Measurements from ENCODE around the gene CAMSAP2.

CAMSAP2 gene

GRCh38 chr1:200877010-200877409 is 138.3 kb downstream of the CAMSAP2 start:
- no peak for DNase-seq (ENCODE audit: low read depth in 3 of 3)

GRCh38 chr1:200877839-200878551 is 139.3 kb downstream of the CAMSAP2 start:
- peak in 2 of 3 donors; percentile 31 to 63 for DNase-seq (ENCODE audit: low read depth in 3 of 3)

GRCh38 chr1:200880212-200880611 is 141.5 kb downstream of the CAMSAP2 start:
- peak in 1 of 3 donors; percentile 44 for DNase-seq (ENCODE audit: low read depth in 3 of 3)

- no peak for DNase-seq (ENCODE audit: low read depth in 3 of 3)
Measured at GRCh38 chr1:200883118-200883517, 144.4 kb downstream of the CAMSAP2 start.

DNA sequence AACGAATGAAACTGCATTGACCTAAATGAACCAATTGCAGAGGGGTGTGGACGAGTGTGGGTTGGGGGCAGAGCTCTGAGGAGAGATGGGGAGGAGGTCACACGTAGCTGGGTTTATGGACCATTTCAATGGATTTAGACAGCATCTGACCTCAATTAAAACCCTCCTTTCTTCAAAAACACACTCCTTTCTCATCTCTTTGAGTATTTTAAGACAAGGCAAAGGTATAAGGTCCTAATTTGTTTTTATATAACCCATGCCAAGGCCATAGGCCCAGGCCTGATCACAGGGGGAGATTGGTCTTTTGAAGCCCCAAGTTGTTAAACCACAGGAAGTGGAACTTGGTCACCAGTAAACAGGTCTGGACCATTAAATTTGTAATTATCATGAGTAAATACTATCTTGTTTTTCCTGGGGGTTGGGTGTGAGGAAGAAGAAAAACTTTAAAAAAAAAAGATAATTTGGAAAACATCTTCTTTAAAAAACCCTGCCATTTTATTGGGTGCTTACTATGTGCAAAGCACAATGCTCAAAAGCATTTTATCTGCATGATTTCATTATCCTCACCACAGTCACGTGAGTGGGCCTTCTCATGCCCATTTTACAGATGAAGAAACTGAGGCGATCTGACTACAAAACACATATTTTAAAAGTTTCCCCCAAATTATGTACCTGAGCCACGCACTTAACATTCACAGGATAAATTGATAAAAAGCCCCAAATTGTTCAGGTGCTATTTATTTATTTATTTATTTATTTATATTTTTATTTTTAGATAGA is 147.1 kb downstream of the CAMSAP2 start:
- no peak for DNase-seq (ENCODE audit: low read depth in 3 of 3)

DNA sequence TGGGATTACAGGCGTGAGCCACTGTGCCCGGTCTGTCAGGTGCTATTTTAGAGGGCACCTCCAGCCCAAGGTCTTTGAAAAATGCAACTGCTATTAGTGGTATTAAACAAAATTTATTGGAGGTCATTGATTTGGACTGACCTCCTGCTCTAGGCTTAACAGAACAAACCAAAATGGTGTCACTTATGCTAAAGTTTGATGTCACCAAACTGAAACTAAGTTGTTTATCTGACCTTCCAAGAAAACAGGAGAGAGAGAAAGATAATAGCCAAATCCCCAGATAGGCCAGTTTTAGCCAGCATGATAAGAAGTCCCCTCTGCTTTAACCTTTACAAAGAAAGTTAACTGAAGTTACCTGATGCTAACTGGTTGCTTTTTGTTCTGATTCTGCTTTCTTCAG is 147.9 kb downstream of the CAMSAP2 start:
- DNase-seq (ENCODE audit: low read depth in 3 of 3) = no peak

- DNase-seq (ENCODE audit: low read depth in 3 of 3) = no peak
Measured at GRCh38 chr1:200887036-200887435, 148.3 kb downstream of the CAMSAP2 start.

GRCh38 chr1:200887772-200888348 is 149.2 kb downstream of the CAMSAP2 start:
- no peak for DNase-seq (ENCODE audit: low read depth in 3 of 3)

GRCh38 chr1:200888349-200888838 is 149.7 kb downstream of the CAMSAP2 start:
- peak in 2 of 3 donors; percentile 26 to 47 for DNase-seq (ENCODE audit: low read depth in 3 of 3)

DNA sequence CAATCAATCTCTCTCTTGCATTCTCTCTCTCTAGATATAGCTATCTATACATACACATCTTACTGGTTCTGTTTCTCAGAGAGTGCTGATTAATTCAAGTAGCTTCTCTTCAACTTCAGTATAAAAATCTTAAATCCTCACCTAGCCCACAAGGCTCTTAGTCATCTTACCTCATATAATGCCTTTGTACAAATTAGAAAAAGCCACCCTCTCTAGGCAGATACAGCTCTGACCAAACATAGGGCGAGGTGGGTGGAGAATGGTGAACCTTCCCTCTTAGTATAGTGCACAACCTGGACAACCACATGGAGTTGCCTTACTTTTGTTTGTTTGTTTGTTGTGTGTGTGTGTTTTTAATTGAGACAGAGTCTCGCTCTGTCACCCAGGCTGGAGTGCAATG is 150.9 kb downstream of the CAMSAP2 start:
- DNase-seq (ENCODE audit: low read depth in 3 of 3) = no peak

GRCh38 chr1:200890027-200890426 is 151.3 kb downstream of the CAMSAP2 start:
- DNase-seq (ENCODE audit: low read depth in 3 of 3) = no peak

- DNase-seq (ENCODE audit: low read depth in 3 of 3) = no peak
Measured at GRCh38 chr1:200890818-200891773, 152.4 kb downstream of the CAMSAP2 start.

DNA sequence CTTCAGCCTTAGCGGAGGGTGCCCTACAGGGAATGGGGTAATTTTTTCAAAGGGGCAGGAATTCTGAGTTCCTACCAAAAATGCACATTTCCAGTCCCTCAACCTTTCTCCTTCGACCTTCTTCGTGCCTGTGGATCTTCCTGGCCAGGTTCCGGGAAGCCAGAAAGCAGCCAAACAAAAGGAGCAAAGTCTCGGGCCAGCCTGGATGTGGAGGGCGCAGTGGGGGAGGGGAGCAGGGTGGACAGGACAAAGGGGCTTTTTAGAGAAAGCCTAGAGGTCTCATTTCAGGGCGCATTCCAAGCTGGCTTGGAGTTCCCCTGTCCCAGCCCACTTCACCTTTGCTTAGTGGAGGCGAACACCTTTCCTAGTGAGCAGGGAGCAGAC is 153.1 kb downstream of the CAMSAP2 start:
- DNase-seq (ENCODE audit: low read depth in 3 of 3) = no peak

DNA sequence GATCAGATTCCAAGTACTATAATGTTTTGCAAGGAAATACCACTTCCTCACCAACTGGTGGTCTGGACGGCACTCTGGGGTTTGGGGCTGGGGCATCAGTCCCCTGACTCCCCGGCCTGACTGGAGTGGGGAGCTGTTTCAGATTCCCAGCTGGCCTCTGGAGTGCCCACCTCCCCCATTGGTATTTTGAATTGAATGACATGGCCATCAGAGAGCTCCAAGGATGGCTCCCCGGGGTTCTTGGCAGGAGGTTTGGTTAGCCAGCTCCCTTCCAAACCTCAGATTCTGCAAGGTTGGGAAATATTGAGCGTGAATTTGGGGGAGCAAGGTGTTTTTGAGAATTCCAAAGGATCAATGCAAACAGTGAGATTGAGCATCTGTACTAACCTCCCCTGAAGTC is 153.9 kb downstream of the CAMSAP2 start:
- no peak for DNase-seq (ENCODE audit: low read depth in 3 of 3)

GRCh38 chr1:200892958-200893357 is 154.3 kb downstream of the CAMSAP2 start:
- no peak for DNase-seq (ENCODE audit: low read depth in 3 of 3)

DNA sequence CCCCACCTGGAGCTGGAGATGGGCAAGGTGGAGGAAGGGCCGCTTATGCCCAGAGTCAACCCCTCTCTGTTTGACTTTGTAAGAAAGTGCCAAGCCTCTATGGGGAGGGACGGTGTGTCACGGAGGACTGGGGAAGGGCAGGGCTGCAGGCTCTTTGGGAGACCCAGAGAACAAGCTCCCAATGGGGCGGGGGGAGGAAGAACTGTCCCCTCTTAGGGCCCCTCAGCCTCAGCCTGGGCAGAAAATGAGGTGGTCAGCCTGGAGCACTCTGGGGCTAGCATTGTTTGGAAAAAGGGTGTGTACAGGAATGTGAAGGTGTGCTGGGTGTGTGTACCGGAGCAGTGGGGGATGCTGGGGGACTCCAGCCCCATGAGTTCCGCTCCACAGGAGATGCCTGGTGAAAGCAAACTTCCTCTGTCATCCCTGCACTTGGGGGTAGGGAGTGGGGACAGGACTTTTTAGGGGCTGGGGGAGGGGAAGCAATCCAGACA is 154.8 kb downstream of the CAMSAP2 start:
- no peak for DNase-seq (ENCODE audit: low read depth in 3 of 3)

GRCh38 chr1:200894712-200895442 is 156.2 kb downstream of the CAMSAP2 start, which contains the start of gene INAVA:
Gene INAVA, plus strand, starts transcription at chr1:200894900. Its CDS starts 3,501 bp downstream, at chr1:200898401.
- no peak for DNase-seq (ENCODE audit: low read depth in 3 of 3)

GRCh38 chr1:200895443-200895789 is 156.7 kb downstream of the CAMSAP2 start:
- no peak for DNase-seq (ENCODE audit: low read depth in 3 of 3)

- no peak for DNase-seq (ENCODE audit: low read depth in 3 of 3)
Measured at GRCh38 chr1:200895801-200896530, 157.3 kb downstream of the CAMSAP2 start.

Data from stimulated activated CD4-positive, alpha-beta T cell treated with anti-CD3 and anti-CD28 coated beads, TNF-alpha, amount 100 ng/mL, for 48 hours (primary cell).